GM12878 (cell line): ENCODE results near the gene SUPT3H. TPM values are rescaled to one million over a fixed set of nuclear protein-coding genes. Genes with fewer than 3 reads are reported as not detected.

ENCODE experiments used
- ATAC-seq: fragments of 200-7000 bp; cut with Tn5 transposase; 3 replicates; pipeline ENCODE4 v1.9.1; 2020; ENCODE audit warnings: mild to moderate bottlenecking, moderate library complexity
- BruUV-seq: library from RNA; stranded (reverse); fragments of 400-500 nt; replicated peaks from 2 replicates; lab custom pipeline; 2021; lab: Mats Ljungman, UMichigan
- CTCF ChIA-PET: fragments of 300-600 bp; sonication (Branson Sonifier 250); formaldehyde crosslinking; extraction: SDS; loops from one replicate; lab custom pipeline; 2021; ENCODE audit warnings: inconsistent platforms; lab: Yijun Ruan, JAX
- POLR2A ChIA-PET: fragments of 350-600 bp; formaldehyde crosslinking; extraction: SDS; loops from one replicate; lab custom pipeline; 2021; ENCODE audit warnings: inconsistent platforms; lab: Charles Lee
- RAD21 ChIA-PET: fragments of 300-600 bp; sonication (Branson Sonifier 250); formaldehyde crosslinking; loops from one replicate; lab custom pipeline; 2023; ENCODE audit warnings: antibody characterized with exemption; ENCODE audit not compliant: unreplicated experiment; lab: Charles Lee
- SMC1A ChIA-PET: fragments of 300-600 bp; sonication (Branson Sonifier 250); formaldehyde crosslinking; loops from one replicate; lab custom pipeline; 2023; ENCODE audit not compliant: unreplicated experiment, uncharacterized antibody; lab: Charles Lee
- DNase-seq: peaks from one replicate; pipeline ENCODE4 v3.0.0-alpha.2; 2011; ENCODE audit warnings: low read depth, low spot score
- FAIRE-seq: peaks from 3 replicates; lab custom pipeline; 2011; peaks lifted over from hg19 to GRCh38; lab: Jason Lieb, UNC
- H2AFZ ChIP-seq: 2 replicates; pipeline ENCODE4 v1.6.0; 2011; ENCODE audit warnings: low read depth, low read length, control low read depth; ENCODE audit not compliant: control insufficient read depth
- H3K27ac ChIP-seq: 2 replicates; pipeline ENCODE4 v1.5.1; 2011; ENCODE audit warnings: control low read depth; ENCODE audit not compliant: control insufficient read depth, insufficient read depth
- H3K27me3 ChIP-seq, 2 experiments: replicated peaks in 1 of 2; 2 replicates each; pipeline versions ENCODE4 v1.6.0 to v1.6.1; 2011; ENCODE audit warnings: low read length in 1 of 2; ENCODE audit not compliant: control insufficient read depth in 2 of 2, insufficient read depth in 2 of 2
- H3K36me3 ChIP-seq, 2 experiments: 2 replicates each; pipeline ENCODE4 v1.5.1; 2011; ENCODE audit warnings: low read length in 1 of 2; ENCODE audit not compliant: control insufficient read depth in 2 of 2, insufficient read depth in 2 of 2
- H3K4me1 ChIP-seq: 2 replicates; pipeline ENCODE4 v1.6.1; 2011; ENCODE audit warnings: mild to moderate bottlenecking, low read length, moderate library complexity, mixed read lengths; ENCODE audit not compliant: control insufficient read depth, insufficient read depth
- H3K4me2 ChIP-seq: 2 replicates; pipeline ENCODE4 v1.6.0; 2011; ENCODE audit warnings: control low read depth; ENCODE audit not compliant: control insufficient read depth, insufficient read depth
- H3K4me3 ChIP-seq: fragments of 200-600 bp; sonication (generic); 2 replicates; pipeline ENCODE4 v1.5.1; 2016
- H3K79me2 ChIP-seq: 2 replicates; pipeline ENCODE4 v1.6.0; 2011; ENCODE audit warnings: low read length; ENCODE audit not compliant: control insufficient read depth, insufficient read depth
- H3K9ac ChIP-seq: 2 replicates; pipeline ENCODE4 v1.8.0; 2011; ENCODE audit warnings: low read length, control low read depth, mixed read lengths; ENCODE audit not compliant: control insufficient read depth, insufficient read depth
- H3K9me3 ChIP-seq: replicated peaks from 3 replicates; pipeline ENCODE4 v1.5.1; 2011; ENCODE audit warnings: mild to moderate bottlenecking, low read length; ENCODE audit not compliant: control insufficient read depth, insufficient read depth
- H4K20me1 ChIP-seq: 2 replicates; pipeline ENCODE4 v1.6.0; 2011; ENCODE audit not compliant: control insufficient read depth, insufficient read depth
- BRCA1 ChIP-seq: IDR thresholded peaks from 2 replicates; pipeline ENCODE4 v1.6.1; 2011; ENCODE audit warnings: low read depth, low read length, improper control_type of control experiment
- ELK1 ChIP-seq: IDR thresholded peaks from 2 replicates; pipeline ENCODE4 v1.6.1; 2012; ENCODE audit warnings: low read depth, low read length, improper control_type of control experiment
- IRF4 ChIP-seq: IDR thresholded peaks from 2 replicates; pipeline ENCODE4 v1.6.1; 2011; ENCODE audit warnings: low read depth, low read length
- LARP7 ChIP-seq: fragments of 450-650 bp; IDR thresholded peaks from 2 replicates; pipeline ENCODE4 v1.6.1; 2017; ENCODE audit warnings: mild to moderate bottlenecking
- MTA2 ChIP-seq: fragments of 450-650 bp; IDR thresholded peaks from 2 replicates; pipeline ENCODE4 v1.6.1; 2016; ENCODE audit warnings: low read depth, mild to moderate bottlenecking, moderate library complexity
- PML ChIP-seq: IDR thresholded peaks from 2 replicates; pipeline ENCODE4 v1.6.1; 2012; ENCODE audit warnings: low read length, inconsistent platforms
- SUZ12 ChIP-seq: fragments of 200-600 bp; sonication (generic); IDR thresholded peaks from one replicate; pipeline ENCODE4 v1.6.1; 2018; ENCODE audit warnings: antibody characterized with exemption, mild to moderate bottlenecking; ENCODE audit not compliant: unreplicated experiment
- TCF12 ChIP-seq: IDR thresholded peaks from 2 replicates; pipeline ENCODE4 v1.6.1; 2011; ENCODE audit warnings: low read depth, mild to moderate bottlenecking, low read length
- ZBTB40 ChIP-seq: fragments of 450-650 bp; IDR thresholded peaks from 2 replicates; pipeline ENCODE4 v1.6.1; 2016; ENCODE audit warnings: mild to moderate bottlenecking, moderate library complexity, borderline replicate concordance
- ZSCAN29 ChIP-seq: fragments of 450-650 bp; IDR thresholded peaks from 2 replicates; pipeline ENCODE4 v1.6.1; 2017; ENCODE audit warnings: mild to moderate bottlenecking, moderate library complexity
- ZZZ3 ChIP-seq: IDR thresholded peaks from 2 replicates; pipeline ENCODE4 v1.6.1; 2011; ENCODE audit warnings: low read depth; ENCODE audit not compliant: control insufficient read depth, insufficient read length
- WGBS: methylation state at CpG from one replicate; pipeline ENCODE4 v1.1.6; 2016; ENCODE audit warnings: low lambda C conversion rate; ENCODE audit not compliant: insufficient replicate concordance, insufficient coverage; ENCODE audit errors: missing lambda C conversion rate; 5-methylcytosine and 5-hydroxymethylcytosine counted together
- in situ Hi-C: fragments of 300-500 bp; cut with MboI; formaldehyde crosslinking; loops from 9 replicates; pipeline ENCODE4 v1.14.3; 2018; ENCODE audit warnings: mixed read lengths
- intact Hi-C: fragments of 100-400 bp; cut with micrococcal nuclease; formaldehyde crosslinking; loops from one replicate; pipeline ENCODE4 v1.14.2; 2022; ENCODE audit not compliant: unreplicated experiment
- polyA plus RNA-seq, 11 experiments: library from polyadenylated mRNA; depleted of rRNA in 4 of 11; unstranded in 6 of 11; stranded (reverse) in 5 of 11; fragments of >200 nt; fragmentation: Nextera tagmentation in 4 of 11; fragmentation: Illumina TruSeq in 1 of 11; extraction: Ambion mirVana in 4 of 11; extraction: Trizol in 1 of 11; gene quantifications; 1 replicate in 1 of 11; 2 replicates in 10 of 11; pipeline versions ENCODE4 v1.2.1 to v1.2.3, GENCODE V29; 2011 to 2016; ENCODE audit warnings: inconsistent platforms in 2 of 11, missing spikeins in 2 of 11, low read depth in 1 of 11
- total RNA-seq, 4 experiments: library from RNA; depleted of rRNA in 3 of 4; stranded (reverse); fragments of >200 nt in 3 of 4; fragmentation: Illumina TruSeq in 1 of 4; extraction: Trizol in 1 of 4; gene quantifications; 2 replicates each; pipeline versions ENCODE4 v1.2.1 to v1.2.3, GENCODE V29; 2013 to 2021
- TF ChIP-seq, protein P1 (sequence below): fragments of 450-650 bp; IDR thresholded peaks from 2 replicates; pipeline ENCODE4 v1.6.1; 2016; ENCODE audit warnings: mild to moderate bottlenecking
- TF ChIP-seq, protein P2 (sequence below): fragments of 150-350 bp; IDR thresholded peaks from 2 replicates; pipeline ENCODE4 v1.6.1; 2016; ENCODE audit warnings: low read depth, low read length

The SUPT3H gene
- total and polyA plus RNA-seq, 10 of the 15 experiments (the other 5 are each of a cell fraction or from before 2014, with no cell fraction given): 0.51 to 3.7 (median 2.0) TPM

GRCh38 chr6:45378334-45378926 lies 696 bp upstream of the SUPT3H start:
- SMC1A ChIA-PET: interaction anchor here (0.6 to 2.9 kb wide), 9 partner anchors 10 to 902 kb away, joined by 3 to 15 read pairs (median 3); no protein-coding TSS in a partner anchor
- POLR2A ChIA-PET: no interaction called here
- intact Hi-C loops: loop anchor here (5.0 to 10.0 kb wide), 4 partner anchors 224 to 721 kb away; no protein-coding TSS in a partner anchor
- Histone ChIP-seq H3K9me3 (no peaks in the 10 kb centered on the region; the same call in 2 of the 3 replicates), H3K9ac (peak overlapping the region; percentile 96), H3K36me3 (no peaks in the 10 kb centered on the region), H3K4me2 (peak overlapping the region; percentile 78), H3K27ac (peak overlapping the region; percentile 80), H3K4me3 (peak overlapping the region; percentile 69), H3K79me2 (no peaks in the 10 kb centered on the region), H4K20me1 (no peaks in the 10 kb centered on the region), H3K4me1 (no peaks in the 10 kb centered on the region; the same call in 1 of the 2 replicates), H2AFZ (peak overlapping the region; percentile 95), H3K27me3 (peaks cover 0 to 2% of the 10 kb centered on the region in 2 experiments; a peak in 1 of 4 replicates)
- TSS peak; percentile 94 for BruUV-seq
- ATAC-seq (peak; percentile 44), DNase-seq (no peak), FAIRE-seq (no peak)
- in situ Hi-C loops: no loop called here
- RAD21 ChIA-PET: interaction anchor here (0.6 to 2.9 kb wide), 13 partner anchors 40 to 748 kb away, joined by 3 to 16 read pairs (median 4); no protein-coding TSS in a partner anchor
- WGBS: under 1% methylated on average over 21 of the region's 21 CpGs
- CTCF ChIA-PET: interaction anchor here (0.5 to 4.4 kb wide), 11 partner anchors 9 to 722 kb away, joined by 3 to 22 read pairs (median 4); no protein-coding TSS in a partner anchor
- TF ChIP-seq ZSCAN29: no peak
- no peak for TF ChIP-seq ZZZ3
- peak; percentile 30; the same call in 1 of the 2 replicates for TF ChIP-seq MTA2
- TF ChIP-seq, protein P1, sequence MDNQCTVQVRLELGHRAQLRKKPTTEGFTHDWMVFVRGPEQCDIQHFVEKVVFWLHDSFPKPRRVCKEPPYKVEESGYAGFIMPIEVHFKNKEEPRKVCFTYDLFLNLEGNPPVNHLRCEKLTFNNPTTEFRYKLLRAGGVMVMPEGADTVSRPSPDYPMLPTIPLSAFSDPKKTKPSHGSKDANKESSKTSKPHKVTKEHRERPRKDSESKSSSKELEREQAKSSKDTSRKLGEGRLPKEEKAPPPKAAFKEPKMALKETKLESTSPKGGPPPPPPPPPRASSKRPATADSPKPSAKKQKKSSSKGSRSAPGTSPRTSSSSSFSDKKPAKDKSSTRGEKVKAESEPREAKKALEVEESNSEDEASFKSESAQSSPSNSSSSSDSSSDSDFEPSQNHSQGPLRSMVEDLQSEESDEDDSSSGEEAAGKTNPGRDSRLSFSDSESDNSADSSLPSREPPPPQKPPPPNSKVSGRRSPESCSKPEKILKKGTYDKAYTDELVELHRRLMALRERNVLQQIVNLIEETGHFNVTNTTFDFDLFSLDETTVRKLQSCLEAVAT: no peak
- TF ChIP-seq IRF4: no peak
- no peak for TF ChIP-seq PML
- TF ChIP-seq BRCA1: no peak
- no peak for TF ChIP-seq SUZ12
- TF ChIP-seq LARP7: peak; percentile 14; the same call in 1 of the 2 replicates
- no peak for TF ChIP-seq ELK1
- TF ChIP-seq ZBTB40: peak; percentile 26; the same call in 1 of the 2 replicates
- TF ChIP-seq, protein P2, sequence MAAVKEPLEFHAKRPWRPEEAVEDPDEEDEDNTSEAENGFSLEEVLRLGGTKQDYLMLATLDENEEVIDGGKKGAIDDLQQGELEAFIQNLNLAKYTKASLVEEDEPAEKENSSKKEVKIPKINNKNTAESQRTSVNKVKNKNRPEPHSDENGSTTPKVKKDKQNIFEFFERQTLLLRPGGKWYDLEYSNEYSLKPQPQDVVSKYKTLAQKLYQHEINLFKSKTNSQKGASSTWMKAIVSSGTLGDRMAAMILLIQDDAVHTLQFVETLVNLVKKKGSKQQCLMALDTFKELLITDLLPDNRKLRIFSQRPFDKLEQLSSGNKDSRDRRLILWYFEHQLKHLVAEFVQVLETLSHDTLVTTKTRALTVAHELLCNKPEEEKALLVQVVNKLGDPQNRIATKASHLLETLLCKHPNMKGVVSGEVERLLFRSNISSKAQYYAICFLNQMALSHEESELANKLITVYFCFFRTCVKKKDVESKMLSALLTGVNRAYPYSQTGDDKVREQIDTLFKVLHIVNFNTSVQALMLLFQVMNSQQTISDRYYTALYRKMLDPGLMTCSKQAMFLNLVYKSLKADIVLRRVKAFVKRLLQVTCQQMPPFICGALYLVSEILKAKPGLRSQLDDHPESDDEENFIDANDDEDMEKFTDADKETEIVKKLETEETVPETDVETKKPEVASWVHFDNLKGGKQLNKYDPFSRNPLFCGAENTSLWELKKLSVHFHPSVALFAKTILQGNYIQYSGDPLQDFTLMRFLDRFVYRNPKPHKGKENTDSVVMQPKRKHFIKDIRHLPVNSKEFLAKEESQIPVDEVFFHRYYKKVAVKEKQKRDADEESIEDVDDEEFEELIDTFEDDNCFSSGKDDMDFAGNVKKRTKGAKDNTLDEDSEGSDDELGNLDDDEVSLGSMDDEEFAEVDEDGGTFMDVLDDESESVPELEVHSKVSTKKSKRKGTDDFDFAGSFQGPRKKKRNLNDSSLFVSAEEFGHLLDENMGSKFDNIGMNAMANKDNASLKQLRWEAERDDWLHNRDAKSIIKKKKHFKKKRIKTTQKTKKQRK: no peak
- no peak for TF ChIP-seq TCF12
